ENCODE measurements around the gene PARD3B. TPM values are rescaled to one million over a fixed set of nuclear protein-coding genes. Genes with fewer than 3 reads are reported as not detected.

PARD3B gene
- total and polyA plus RNA-seq, 2 of the 13 experiments (the other 11 are each of a cell fraction or from before 2014, with no cell fraction given) = 0.71 to 2.3 TPM

- ATAC-seq = no peak
- H3K79me2 ChIP-seq (ENCODE audit: insufficient read depth, low read length) = no peaks in the 10 kb centered on the region
- H3K27ac ChIP-seq (ENCODE audit: extremely low read length, insufficient read depth, low read length) = no peak overlapping the region
- no peak overlapping the region for H3K4me2 ChIP-seq (ENCODE audit: low read depth, low read length)
- FAIRE-seq = no peak
- no peaks in the 10 kb centered on the region for H3K27me3 ChIP-seq (ENCODE audit: control insufficient read depth in 1 of 2, insufficient read depth in 2 of 2, low read length in 2 of 2)
- in situ Hi-C loops (cut with HindIII; ENCODE audit: extremely low pct_ligation_motif_present, low pct_unique_long_range_greater_than_20kb) = no loop called here
- no TSS peak for BruUV-seq (replicated peaks)
- intact Hi-C loops (cut with micrococcal nuclease; ENCODE audit: unreplicated experiment) = no loop called here
- 23% methylated on average over 5 of the region's 5 CpGs for WGBS (ENCODE audit: low lambda C conversion rate)
- H3K9me3 ChIP-seq (ENCODE audit: low read length) = no peaks in the 10 kb centered on the region
- no peak overlapping the region for H3K9ac ChIP-seq (ENCODE audit: insufficient read depth, low read depth, low read length)
- no peak overlapping the region for H3K4me3 ChIP-seq (replicated peaks in 1 of 3; ENCODE audit: insufficient read depth in 1 of 3, low read depth in 2 of 3, low read length in 3 of 3)
- H3K4me1 ChIP-seq (ENCODE audit: insufficient read depth, low read length) = no peaks in the 10 kb centered on the region
- POLR2A ChIA-PET = no interaction called here
- CTCF ChIA-PET (ENCODE audit: low intra/inter-chr PET ratio, low total read pairs) = no interaction called here
- no peaks in the 10 kb centered on the region for H3K36me3 ChIP-seq (replicated peaks in 1 of 2; ENCODE audit: control insufficient read depth in 1 of 2, insufficient read depth in 2 of 2, low read length in 2 of 2)
- DNase-seq (ENCODE audit: low spot score) = no peak
- H2AFZ ChIP-seq (ENCODE audit: low read length) = no peak overlapping the region
- no peaks in the 10 kb centered on the region for H4K20me1 ChIP-seq (ENCODE audit: insufficient read depth, low read length)
- TF ChIP-seq SMARCC2 (IDR thresholded peaks at IDR 0.05) = no peak
- TF ChIP-seq ZNF770 (CRISPR knock-in tag; IDR thresholded peaks at IDR 0.05) = no peak
- TF ChIP-seq YEATS2 (CRISPR knock-in tag; IDR thresholded peaks at IDR 0.05; ENCODE audit: borderline replicate concordance) = no peak
- no peak for TF ChIP-seq ZBTB40 (IDR thresholded peaks at IDR 0.05)
- no peak for TF ChIP-seq ZBTB40 (CRISPR knock-in tag; IDR thresholded peaks at IDR 0.05)
- TF ChIP-seq ZNF33A (CRISPR knock-in tag; IDR thresholded peaks at IDR 0.05; ENCODE audit: borderline replicate concordance) = no peak
- no peak for TF ChIP-seq CERS6 (CRISPR knock-in tag; IDR thresholded peaks at IDR 0.05)
These were observed 738.5 kb downstream of the PARD3B start for GRCh38 chr2:205283736-205284270.

Data from HepG2 (cell line).